HCT116 (cell line): Measurements from ENCODE around the gene PCDH9. TPM values are rescaled to one million over a fixed set of nuclear protein-coding genes. Genes with fewer than 3 reads are reported as not detected.

ENCODE experiments used
- ATAC-seq: fragments of 200-7000 bp; cut with Tn5 transposase; 2 replicates; pipeline ENCODE4 v1.9.1; 2020; ENCODE audit warnings: mild to moderate bottlenecking, moderate library complexity
- BruUV-seq: library from RNA; stranded (reverse); fragments of 400-500 nt; replicated peaks from 2 replicates; lab custom pipeline; 2021; lab: Mats Ljungman, UMichigan
- CTCF ChIA-PET: fragments of 300-600 bp; sonication (Branson Sonifier 250); formaldehyde crosslinking; loops from one replicate; lab custom pipeline; 2021; ENCODE audit warnings: antibody characterized with exemption; lab: Charles Lee
- POLR2A ChIA-PET: fragments of 300-600, 350-600 bp; sonication (Branson Sonifier 250); formaldehyde crosslinking; loops from one replicate; lab custom pipeline; 2021; ENCODE audit warnings: antibody characterized with exemption; lab: Charles Lee
- RAD21 ChIA-PET, 2 experiments: fragments of 300-600 bp; sonication (Branson Sonifier 250); formaldehyde crosslinking; loops; one replicate each; lab custom pipeline; 2023; ENCODE audit warnings: low total read pairs in 2 of 2; ENCODE audit not compliant: uncharacterized antibody in 2 of 2, unreplicated experiment in 2 of 2, low non-redundant PET in 1 of 2; lab: Charles Lee
- DNase-seq: peaks from one replicate; pipeline ENCODE4 v3.0.0-alpha.2; 2010; ENCODE audit warnings: low read depth, low spot score
- H2AFZ ChIP-seq: fragments of 200-600 bp; shearing (Covaris generic), sonication (generic); 2 replicates; pipeline ENCODE4 v1.6.1; 2017; ENCODE audit warnings: low read depth, mixed run types, mixed read lengths, antibody characterized with exemption, low read length; ENCODE audit not compliant: poor library complexity, severe bottlenecking
- H3K27ac ChIP-seq: 2 replicates; pipeline ENCODE4 v1.5.1; 2012; ENCODE audit warnings: low read depth, low read length
- H3K27me3 ChIP-seq: fragments of 200-600 bp; sonication (generic); 2 replicates; pipeline ENCODE4 v1.6.1; 2016; ENCODE audit warnings: mixed run types, low read length, mixed read lengths; ENCODE audit not compliant: insufficient read depth
- H3K36me3 ChIP-seq, 2 experiments: fragments of 200-500 bp in 1 of 2; fragments of 200-600 bp in 1 of 2; sonication (Bioruptor generic) in 1 of 2; sonication (generic) in 1 of 2; 2 replicates each; pipeline versions ENCODE4 v1.5.1 to v1.6.1; 2014 to 2016; ENCODE audit warnings: low read length in 2 of 2, inconsistent platforms in 1 of 2, mixed read lengths in 1 of 2, mixed run types in 1 of 2; ENCODE audit not compliant: insufficient read depth in 2 of 2, control insufficient read depth in 1 of 2
- H3K4me1 ChIP-seq, 2 experiments: fragments of 200-600 bp in 1 of 2; sonication (generic) in 1 of 2; 2 replicates each; pipeline versions ENCODE4 v1.5.1 to v1.6.1; 2012 to 2017; ENCODE audit warnings: low read length in 2 of 2, inconsistent platforms in 1 of 2, mild to moderate bottlenecking in 1 of 2, mixed read lengths in 1 of 2, mixed run types in 1 of 2, moderate library complexity in 1 of 2; ENCODE audit not compliant: insufficient read depth in 2 of 2, control insufficient read depth in 1 of 2
- H3K4me2 ChIP-seq: fragments of 200-600 bp; sonication (generic); 2 replicates; pipeline ENCODE4 v1.6.1; 2017; ENCODE audit warnings: mixed run types, low read length, mixed read lengths
- H3K4me3 ChIP-seq, 2 experiments: fragments of 200-600 bp in 1 of 2; sonication (generic) in 1 of 2; replicated peaks in 1 of 2; 2 replicates each; pipeline ENCODE4 v1.5.1; 2011 to 2016; ENCODE audit warnings: low read length in 2 of 2, control low read depth in 1 of 2, low read depth in 1 of 2, mild to moderate bottlenecking in 1 of 2, mixed read lengths in 1 of 2, mixed run types in 1 of 2
- H3K79me2 ChIP-seq: fragments of 200-600 bp; sonication (generic); 2 replicates; pipeline ENCODE4 v1.6.1; 2017; ENCODE audit warnings: mild to moderate bottlenecking, mixed run types, low read length, moderate library complexity, mixed read lengths; ENCODE audit not compliant: insufficient read depth
- H3K9ac ChIP-seq: fragments of 200-600 bp; sonication (generic); 2 replicates; pipeline ENCODE4 v1.6.1; 2016; ENCODE audit warnings: low read length, mixed read lengths
- H3K9me2 ChIP-seq: fragments of 200-600 bp; sonication (generic), shearing (Covaris generic); 2 replicates; pipeline ENCODE4 v1.6.1; 2017; ENCODE audit warnings: mixed run types, mild to moderate bottlenecking, moderate library complexity; ENCODE audit not compliant: insufficient read depth
- H3K9me3 ChIP-seq, 2 experiments: fragments of 200-500 bp in 1 of 2; fragments of 200-600 bp in 1 of 2; sonication (Bioruptor generic) in 1 of 2; sonication (generic) in 1 of 2; 2 replicates each; pipeline ENCODE4 v1.6.1; 2014 to 2017; ENCODE audit warnings: low read length in 2 of 2, mixed read lengths in 2 of 2, inconsistent platforms in 1 of 2, low read depth in 1 of 2, mild to moderate bottlenecking in 1 of 2, mixed run types in 1 of 2, moderate library complexity in 1 of 2; ENCODE audit not compliant: control insufficient read depth in 1 of 2, insufficient read depth in 1 of 2
- H4K20me1 ChIP-seq: fragments of 200-600 bp; sonication (generic), shearing (Covaris generic); 2 replicates; pipeline ENCODE4 v1.6.1; 2017; ENCODE audit warnings: mixed run types, mild to moderate bottlenecking, moderate library complexity; ENCODE audit not compliant: insufficient read depth
- ATF3 ChIP-seq: IDR thresholded peaks from 2 replicates; pipeline ENCODE4 v1.6.1; 2012
- EGR1 ChIP-seq: IDR thresholded peaks from 2 replicates; pipeline ENCODE4 v1.6.1; 2012; ENCODE audit warnings: low read depth
- ELF1 ChIP-seq: IDR thresholded peaks from 2 replicates; pipeline ENCODE4 v1.6.1; 2012; ENCODE audit warnings: low read depth, borderline replicate concordance
- POLR2A ChIP-seq: IDR thresholded peaks from 2 replicates; pipeline ENCODE4 v1.7.0; 2011; ENCODE audit warnings: borderline replicate concordance; ENCODE audit not compliant: insufficient read depth, insufficient read length; ENCODE audit errors: extremely low read depth
- SIN3A ChIP-seq: IDR thresholded peaks from 2 replicates; pipeline ENCODE4 v1.6.1; 2012; ENCODE audit warnings: low read depth
- TCF7L2 ChIP-seq: IDR thresholded peaks from 2 replicates; pipeline ENCODE4 v1.7.0; 2011; ENCODE audit warnings: borderline replicate concordance, inconsistent platforms; ENCODE audit not compliant: insufficient read depth, insufficient read length; ENCODE audit errors: extremely low read depth
- ZBTB33 ChIP-seq: IDR thresholded peaks from 2 replicates; pipeline ENCODE4 v1.6.1; 2011; ENCODE audit warnings: mild to moderate bottlenecking, low read length, moderate library complexity; ENCODE audit not compliant: insufficient replicate concordance; ENCODE audit errors: extremely low read depth
- ZFX ChIP-seq: fragments of 450-650 bp; IDR thresholded peaks from 2 replicates; pipeline ENCODE4 v1.6.1; 2017
- intact Hi-C: fragments of 100-400 bp; cut with micrococcal nuclease; formaldehyde crosslinking; loops from 2 replicates; pipeline ENCODE4 v1.10.0; 2022
- total RNA-seq: library from RNA; stranded (reverse); gene quantifications from one replicate; pipeline ENCODE4 v1.2.1, GENCODE V29; 2021; ENCODE audit not compliant: unreplicated experiment

The PCDH9 gene
- total RNA-seq, 1 experiment from 2014 or later = 0.02 TPM

- H2AFZ ChIP-seq = no peak overlapping the region
- no peaks in the 10 kb centered on the region for H3K9me2 ChIP-seq
- H3K36me3 ChIP-seq = no peaks in the 10 kb centered on the region
- H3K9ac ChIP-seq = no peak overlapping the region
- no peaks in the 10 kb centered on the region for H3K79me2 ChIP-seq
- H3K9me3 ChIP-seq = no peaks in the 10 kb centered on the region
- TF ChIP-seq POLR2A (no peak), ZFX (no peak), TCF7L2 (no peak), EGR1 (no peak)
- H3K27ac ChIP-seq = no peak overlapping the region
- no peaks in the 10 kb centered on the region for H3K4me1 ChIP-seq
- no peaks in the 10 kb centered on the region for H3K27me3 ChIP-seq
- no peak overlapping the region for H3K4me2 ChIP-seq
- ChIA-PET RAD21 (no interaction called here), POLR2A (no interaction called here), CTCF (no interaction called here)
- no peaks in the 10 kb centered on the region for H4K20me1 ChIP-seq
- DNase-seq = no peak
- BruUV-seq = no TSS peak
- ATAC-seq = no peak
- intact Hi-C loops = no loop called here
- H3K4me3 ChIP-seq = no peak overlapping the region
Observed at GRCh38 chr13:66962953-66963352, 267.2 kb downstream of the PCDH9 start.

- H3K4me3 ChIP-seq = no peak overlapping the region
- H3K4me2 ChIP-seq = no peak overlapping the region
- H4K20me1 ChIP-seq = no peaks in the 10 kb centered on the region
- no peaks in the 10 kb centered on the region for H3K4me1 ChIP-seq
- ATAC-seq (no peak), DNase-seq (no peak)
- ChIA-PET RAD21 (no interaction called here), CTCF (no interaction called here), POLR2A (no interaction called here)
- no peak overlapping the region for H3K9ac ChIP-seq
- H3K9me3 ChIP-seq = no peaks in the 10 kb centered on the region
- intact Hi-C loops = no loop called here
- no peaks in the 10 kb centered on the region for H3K27me3 ChIP-seq
- no peak overlapping the region for H2AFZ ChIP-seq
- no peaks in the 10 kb centered on the region for H3K79me2 ChIP-seq
- H3K36me3 ChIP-seq = no peaks in the 10 kb centered on the region
- TF ChIP-seq ZBTB33 = no peak
- TF ChIP-seq TCF7L2 = no peak
- no peak for TF ChIP-seq SIN3A
- no peak for TF ChIP-seq ATF3
- TF ChIP-seq ELF1 = no peak
- BruUV-seq = no TSS peak
- H3K9me2 ChIP-seq = no peaks in the 10 kb centered on the region
- no peak overlapping the region for H3K27ac ChIP-seq
Observed at GRCh38 chr13:66958611-66959010, 271.5 kb downstream of the PCDH9 start.
